Mesendoderm (in vitro differentiated cells): ENCODE data around the gene CCL5.

Experiments
- DNase-seq: peaks from one replicate; pipeline ENCODE4 v3.0.0; 2013
- H2AK5ac ChIP-seq: 2 replicates; pipeline ENCODE4 v1.6.1; 2013; ENCODE audit warnings: low read length, inconsistent platforms
- H2BK120ac ChIP-seq: 2 replicates; pipeline ENCODE4 v1.6.1; 2013; ENCODE audit warnings: low read depth, mild to moderate bottlenecking, low read length, moderate library complexity, mixed read lengths
- H2BK15ac ChIP-seq: replicated peaks from 2 replicates; pipeline ENCODE4 v1.6.1; 2013; ENCODE audit warnings: low read depth, mild to moderate bottlenecking, moderate library complexity
- H2BK5ac ChIP-seq: 2 replicates; pipeline ENCODE4 v1.6.1; 2013; ENCODE audit warnings: low read length, inconsistent platforms
- H3K18ac ChIP-seq: 2 replicates; pipeline ENCODE4 v1.6.1; 2013; ENCODE audit warnings: mild to moderate bottlenecking, low read length, mixed read lengths
- H3K23ac ChIP-seq: one replicate; pipeline ENCODE4 v1.6.1; 2013; ENCODE audit warnings: low read length
- H3K27ac ChIP-seq: 2 replicates; pipeline ENCODE4 v1.5.1; 2013; ENCODE audit warnings: low read depth, mild to moderate bottlenecking, inconsistent platforms, low read length, moderate library complexity
- H3K27me3 ChIP-seq: 2 replicates; pipeline ENCODE4 v1.6.1; 2013; ENCODE audit warnings: low read length, control low read depth, mild to moderate bottlenecking, inconsistent platforms; ENCODE audit not compliant: insufficient read depth, poor library complexity
- H3K36me3 ChIP-seq: 2 replicates; pipeline ENCODE4 v1.6.1; 2013; ENCODE audit warnings: low read length, inconsistent platforms; ENCODE audit not compliant: control insufficient read depth, insufficient read depth
- H3K4ac ChIP-seq: one replicate; pipeline ENCODE4 v1.6.1; 2013; ENCODE audit warnings: low read depth, mild to moderate bottlenecking, low read length, moderate library complexity
- H3K4me1 ChIP-seq: 2 replicates; pipeline ENCODE4 v1.6.1; 2013; ENCODE audit warnings: low read depth, low read length, inconsistent platforms; ENCODE audit not compliant: control insufficient read depth
- H3K4me2 ChIP-seq: 2 replicates; pipeline ENCODE4 v1.6.1; 2013; ENCODE audit warnings: low read length
- H3K4me3 ChIP-seq: 2 replicates; pipeline ENCODE4 v1.5.1; 2013; ENCODE audit warnings: mild to moderate bottlenecking, low read length
- H3K56ac ChIP-seq: one replicate; pipeline ENCODE4 v1.6.1; 2013; ENCODE audit warnings: low read length
- H3K79me1 ChIP-seq: 2 replicates; pipeline ENCODE4 v1.6.1; 2013; ENCODE audit warnings: low read length, inconsistent platforms
- H3K79me2 ChIP-seq: 2 replicates; pipeline ENCODE4 v1.6.1; 2013; ENCODE audit warnings: mild to moderate bottlenecking, low read length; ENCODE audit not compliant: control insufficient read depth, insufficient read depth
- H3K9ac ChIP-seq: 2 replicates; pipeline ENCODE4 v1.6.1; 2013; ENCODE audit warnings: low read length, inconsistent platforms
- H4K5ac ChIP-seq: one replicate; pipeline ENCODE4 v1.6.1; 2013; ENCODE audit warnings: low read length
- H4K8ac ChIP-seq: one replicate; pipeline ENCODE4 v1.6.1; 2013; ENCODE audit warnings: low read depth, mild to moderate bottlenecking, control low read depth, low read length, moderate library complexity
- WGBS: extraction: QIAGEN DNeasy Blood & Tissue Kit; methylation state at CpG from one replicate; pipeline ENCODE4 v1.1.7; 2013; ENCODE audit warnings: low lambda C conversion rate, missing lambda C conversion rate; ENCODE audit not compliant: insufficient coverage; ENCODE audit errors: extremely low coverage; 5-methylcytosine and 5-hydroxymethylcytosine counted together

Gene CCL5

DNA sequence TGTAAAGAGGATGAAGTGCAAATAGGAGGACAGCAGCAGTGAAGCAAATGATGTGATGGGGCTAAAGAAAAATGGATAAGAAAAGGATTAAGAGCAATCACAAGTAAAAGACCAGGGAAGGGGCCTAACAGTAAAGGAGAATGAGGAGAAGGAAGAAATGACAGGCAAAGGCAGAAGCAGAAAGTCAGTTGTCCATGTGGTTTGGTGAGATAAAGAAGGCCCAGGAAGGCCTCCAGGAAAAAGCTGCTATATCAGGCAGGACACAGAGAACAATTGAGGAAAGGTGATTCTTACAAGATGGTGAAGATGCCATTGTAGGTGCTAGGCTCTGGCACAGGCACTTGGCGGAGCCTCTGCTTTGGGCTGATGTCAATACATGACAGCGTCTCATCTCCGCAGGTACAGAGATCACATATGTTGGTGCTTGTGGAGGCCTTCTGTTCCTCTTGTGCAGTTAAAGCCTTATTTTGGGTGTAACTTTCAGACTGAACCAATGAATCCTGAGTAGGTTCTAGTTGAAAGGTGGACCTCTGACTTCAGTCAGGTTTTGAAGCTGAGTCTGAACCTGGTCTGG lies 32.3 kb upstream of the CCL5 start:
- Histone ChIP-seq H4K5ac (no peak overlapping the region), H2AK5ac (no peak overlapping the region), H3K23ac (no peak overlapping the region), H4K8ac (no peak overlapping the region), H3K56ac (no peak overlapping the region), H3K27me3 (no peaks in the 10 kb centered on the region), H3K18ac (no peak overlapping the region), H3K4me2 (no peak overlapping the region), H2BK15ac (no peak overlapping the region), H3K79me2 (no peaks in the 10 kb centered on the region), H3K27ac (no peak overlapping the region), H2BK120ac (no peak overlapping the region), H2BK5ac (no peak overlapping the region), H3K79me1 (no peaks in the 10 kb centered on the region), H3K36me3 (no peaks in the 10 kb centered on the region), H3K4ac (no peak overlapping the region), H3K4me1 (no peaks in the 10 kb centered on the region), H3K4me3 (no peak overlapping the region), H3K9ac (no peak overlapping the region)
- no CpG with 5 or more reads among the region's 3 CpGs for WGBS
- no peak for DNase-seq

GRCh38 chr17:35909408-35909807 lies 29.2 kb upstream of the CCL5 start:
- Histone ChIP-seq H2BK15ac (no peak overlapping the region), H3K56ac (no peak overlapping the region), H3K18ac (no peak overlapping the region), H3K36me3 (no peaks in the 10 kb centered on the region), H4K5ac (no peak overlapping the region), H3K9ac (no peak overlapping the region), H2BK120ac (no peak overlapping the region), H3K27ac (no peak overlapping the region), H3K4ac (no peak overlapping the region), H3K27me3 (no peaks in the 10 kb centered on the region), H3K4me1 (no peaks in the 10 kb centered on the region), H3K79me1 (no peaks in the 10 kb centered on the region), H2AK5ac (no peak overlapping the region), H3K4me2 (no peak overlapping the region), H4K8ac (no peak overlapping the region), H3K79me2 (no peaks in the 10 kb centered on the region), H3K4me3 (no peak overlapping the region), H2BK5ac (no peak overlapping the region), H3K23ac (no peak overlapping the region)
- no peak for DNase-seq
- no CpG with 5 or more reads among the region's 3 CpGs for WGBS

- H3K79me1 ChIP-seq, result no peaks in the 10 kb centered on the region
- H3K4me2 ChIP-seq, result no peak overlapping the region
- H3K4me1 ChIP-seq, result no peaks in the 10 kb centered on the region
- H3K4me3 ChIP-seq, result no peak overlapping the region
- H2AK5ac ChIP-seq, result no peak overlapping the region
- no peaks in the 10 kb centered on the region for H3K79me2 ChIP-seq
- H2BK120ac ChIP-seq, result no peak overlapping the region
- H4K5ac ChIP-seq, result no peak overlapping the region
- no peak overlapping the region for H2BK5ac ChIP-seq
- WGBS, result no CpG with 5 or more reads among the region's 5 CpGs
- H3K4ac ChIP-seq, result no peak overlapping the region
- H3K27me3 ChIP-seq, result no peaks in the 10 kb centered on the region
- no peak overlapping the region for H3K27ac ChIP-seq
- no peaks in the 10 kb centered on the region for H3K36me3 ChIP-seq
- no peak overlapping the region for H3K9ac ChIP-seq
- H4K8ac ChIP-seq, result no peak overlapping the region
- no peak for DNase-seq
- no peak overlapping the region for H3K23ac ChIP-seq
- no peak overlapping the region for H3K18ac ChIP-seq
- no peak overlapping the region for H3K56ac ChIP-seq
- H2BK15ac ChIP-seq, result no peak overlapping the region
Measured at GRCh38 chr17:35907691-35908090, 27.5 kb upstream of the CCL5 start.

DNA sequence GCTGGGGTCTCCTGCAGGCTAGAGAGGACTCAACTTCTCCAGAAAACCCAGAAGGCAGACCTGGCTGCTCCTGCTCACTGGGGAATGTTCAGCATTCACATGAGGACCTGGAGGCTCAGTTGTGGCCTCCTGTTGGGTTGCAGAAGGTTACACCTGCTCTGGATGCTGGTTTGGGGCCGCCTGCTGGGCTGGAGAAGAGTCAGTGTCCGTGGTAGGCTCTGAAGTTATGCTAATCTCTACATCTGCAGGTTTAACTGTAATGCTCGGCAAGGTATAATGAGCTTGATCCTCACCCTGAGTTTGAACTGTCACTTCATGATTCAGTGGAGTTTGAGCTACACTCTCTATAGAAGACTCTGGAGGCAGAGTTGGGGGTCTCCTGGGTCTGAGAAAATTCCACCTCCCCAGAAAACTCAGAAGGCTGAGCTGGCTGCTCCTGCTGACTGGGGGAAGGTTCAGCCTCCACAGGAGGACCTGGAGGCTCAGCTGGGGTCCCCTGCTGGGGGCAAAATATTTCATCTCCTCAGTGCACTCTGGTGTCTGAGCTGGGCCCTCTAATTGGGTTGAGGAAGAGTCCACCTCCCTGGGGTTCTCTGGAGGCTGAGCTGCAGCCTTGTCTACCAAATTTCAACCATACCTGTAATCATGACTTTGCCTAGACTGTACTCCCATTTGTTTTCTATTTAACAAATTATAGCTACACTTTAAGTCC lies 26.9 kb upstream of the CCL5 start:
- Histone ChIP-seq H3K18ac (no peak overlapping the region), H3K9ac (no peak overlapping the region), H3K23ac (no peak overlapping the region), H2BK120ac (no peak overlapping the region), H3K36me3 (no peaks in the 10 kb centered on the region), H3K4me3 (no peak overlapping the region), H3K27me3 (no peaks in the 10 kb centered on the region), H2BK5ac (no peak overlapping the region), H4K8ac (no peak overlapping the region), H2BK15ac (no peak overlapping the region), H3K27ac (no peak overlapping the region), H3K79me1 (no peaks in the 10 kb centered on the region), H3K4me1 (no peaks in the 10 kb centered on the region), H4K5ac (no peak overlapping the region), H3K56ac (no peak overlapping the region), H3K4ac (no peak overlapping the region), H3K79me2 (no peaks in the 10 kb centered on the region), H3K4me2 (no peak overlapping the region), H2AK5ac (no peak overlapping the region)
- WGBS, result no CpG with 5 or more reads among the region's 3 CpGs
- DNase-seq, result no peak

GRCh38 chr17:35906191-35906925 lies 26.2 kb upstream of the CCL5 start:
- H3K18ac ChIP-seq, result no peak overlapping the region
- WGBS, result no CpG with 5 or more reads among the region's 5 CpGs

More at GRCh38 chr17:35906191-35906925, 26.2 kb upstream of the CCL5 start:
- H2BK15ac ChIP-seq, result no peak overlapping the region
- DNase-seq, result no peak
- H4K8ac ChIP-seq, result no peak overlapping the region
- no peak overlapping the region for H2BK5ac ChIP-seq
- no peak overlapping the region for H3K4me3 ChIP-seq
- H3K23ac ChIP-seq, result no peak overlapping the region
- H3K9ac ChIP-seq, result no peak overlapping the region
- H3K27me3 ChIP-seq, result no peaks in the 10 kb centered on the region
- H3K27ac ChIP-seq, result no peak overlapping the region
- H3K4me2 ChIP-seq, result no peak overlapping the region
- no peak overlapping the region for H3K56ac ChIP-seq
- H2BK120ac ChIP-seq, result no peak overlapping the region
- no peak overlapping the region for H4K5ac ChIP-seq
- no peaks in the 10 kb centered on the region for H3K79me1 ChIP-seq
- no peaks in the 10 kb centered on the region for H3K79me2 ChIP-seq
- H3K4ac ChIP-seq, result no peak overlapping the region
- H3K4me1 ChIP-seq, result no peaks in the 10 kb centered on the region
- no peaks in the 10 kb centered on the region for H3K36me3 ChIP-seq
- no peak overlapping the region for H2AK5ac ChIP-seq
